ENCODE data around the gene TCP11L2.
A peak's percentile ranks its signal among the peaks of the same experiment; 100 is the strongest.
"Not testable (repeated sequence)": the region's sequence is repeated elsewhere in the genome, so short reads cannot be mapped to it uniquely, and the experiment has no call there.

The TCP11L2 gene

DNA sequence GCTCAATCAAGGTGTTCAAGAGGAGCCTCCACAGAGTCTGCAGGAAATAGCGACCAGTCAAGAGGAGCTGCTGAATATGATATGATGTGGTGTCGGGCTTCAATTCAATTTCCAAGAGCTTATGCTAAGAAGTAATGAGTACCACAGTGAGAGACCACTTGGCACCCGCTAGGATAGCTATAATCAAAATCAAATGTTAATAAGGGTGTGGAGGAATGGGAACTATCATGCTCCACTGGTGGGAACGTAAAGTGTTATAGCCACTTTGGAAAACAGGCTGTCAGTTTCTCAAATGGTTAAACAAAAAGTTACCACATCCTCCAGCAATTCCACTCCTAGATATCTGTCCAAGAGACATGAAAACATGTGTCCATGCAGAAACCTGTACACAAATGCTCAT is 61.7 kb downstream of the TCP11L2 start:
- no peak overlapping the region for H3K4me3 ChIP-seq (ENCODE audit: severe bottlenecking)
- H3K27me3 ChIP-seq (ENCODE audit: insufficient read depth, poor library complexity, severe bottlenecking): no peaks in the 10 kb centered on the region
- H3K36me3 ChIP-seq (ENCODE audit: low read depth): peaks cover 11% of the 10 kb centered on the region
- ATAC-seq (ENCODE audit: low read depth): no peak
- H3K9me3 ChIP-seq (ENCODE audit: severe bottlenecking): no peaks in the 10 kb centered on the region
- TF ChIP-seq, protein P1, sequence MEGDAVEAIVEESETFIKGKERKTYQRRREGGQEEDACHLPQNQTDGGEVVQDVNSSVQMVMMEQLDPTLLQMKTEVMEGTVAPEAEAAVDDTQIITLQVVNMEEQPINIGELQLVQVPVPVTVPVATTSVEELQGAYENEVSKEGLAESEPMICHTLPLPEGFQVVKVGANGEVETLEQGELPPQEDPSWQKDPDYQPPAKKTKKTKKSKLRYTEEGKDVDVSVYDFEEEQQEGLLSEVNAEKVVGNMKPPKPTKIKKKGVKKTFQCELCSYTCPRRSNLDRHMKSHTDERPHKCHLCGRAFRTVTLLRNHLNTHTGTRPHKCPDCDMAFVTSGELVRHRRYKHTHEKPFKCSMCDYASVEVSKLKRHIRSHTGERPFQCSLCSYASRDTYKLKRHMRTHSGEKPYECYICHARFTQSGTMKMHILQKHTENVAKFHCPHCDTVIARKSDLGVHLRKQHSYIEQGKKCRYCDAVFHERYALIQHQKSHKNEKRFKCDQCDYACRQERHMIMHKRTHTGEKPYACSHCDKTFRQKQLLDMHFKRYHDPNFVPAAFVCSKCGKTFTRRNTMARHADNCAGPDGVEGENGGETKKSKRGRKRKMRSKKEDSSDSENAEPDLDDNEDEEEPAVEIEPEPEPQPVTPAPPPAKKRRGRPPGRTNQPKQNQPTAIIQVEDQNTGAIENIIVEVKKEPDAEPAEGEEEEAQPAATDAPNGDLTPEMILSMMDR (IDR thresholded peaks at IDR 0.05; ENCODE audit: poor library complexity, severe bottlenecking): no peak
- no peak for DNase-seq (ENCODE audit: low spot score)
- peaks cover 4% of the 10 kb centered on the region for H3K4me1 ChIP-seq (ENCODE audit: insufficient read depth, poor library complexity, severe bottlenecking)
- H3K27ac ChIP-seq (ENCODE audit: poor library complexity, severe bottlenecking): no peak overlapping the region

- Histone ChIP-seq H3K27me3 (ENCODE audit: insufficient read depth, poor library complexity, severe bottlenecking) (no peaks in the 10 kb centered on the region), H3K36me3 (ENCODE audit: low read depth) (peaks cover 39% of the 10 kb centered on the region), H3K4me3 (ENCODE audit: severe bottlenecking) (no peak overlapping the region), H3K4me1 (ENCODE audit: insufficient read depth, poor library complexity, severe bottlenecking) (peaks cover 13% of the 10 kb centered on the region), H3K9me3 (ENCODE audit: severe bottlenecking) (no peaks in the 10 kb centered on the region), H3K27ac (ENCODE audit: poor library complexity, severe bottlenecking) (peak overlapping the region; percentile 84)
- DNase-seq (ENCODE audit: low spot score): no peak
- peak; percentile 99 for ATAC-seq (ENCODE audit: low read depth)
- TF ChIP-seq, protein P1 (IDR thresholded peaks at IDR 0.05; ENCODE audit: poor library complexity, severe bottlenecking): no peak
These were observed 67.3 kb downstream of the TCP11L2 start for GRCh38 chr12:106369624-106370346.

DNA sequence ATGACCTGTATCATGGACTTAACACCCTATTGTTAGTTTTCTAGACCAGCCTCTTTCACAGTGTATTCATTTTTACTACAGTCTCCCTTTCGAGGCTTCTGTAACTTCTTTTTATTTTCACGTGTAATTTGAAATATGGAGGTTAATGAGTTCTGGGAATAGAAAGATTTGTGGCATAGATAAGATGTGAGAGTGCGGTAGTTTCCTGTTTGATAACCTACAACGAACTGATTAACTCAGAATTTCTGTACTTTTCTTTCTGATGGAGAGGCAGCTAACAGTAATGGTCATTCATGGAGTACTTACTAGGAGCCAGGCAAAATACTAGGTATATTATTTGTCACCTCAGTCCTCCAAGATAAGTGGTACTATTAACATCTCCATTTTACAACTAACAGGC is 76.3 kb downstream of the TCP11L2 start:
- no peaks in the 10 kb centered on the region for H3K9me3 ChIP-seq (ENCODE audit: severe bottlenecking)
- H3K4me1 ChIP-seq (ENCODE audit: insufficient read depth, poor library complexity, severe bottlenecking): no peaks in the 10 kb centered on the region
- ATAC-seq (ENCODE audit: low read depth): no peak
- peaks cover 68% of the 10 kb centered on the region for H3K36me3 ChIP-seq (ENCODE audit: low read depth)
- no peak overlapping the region for H3K27ac ChIP-seq (ENCODE audit: poor library complexity, severe bottlenecking)
- H3K4me3 ChIP-seq (ENCODE audit: severe bottlenecking): no peak overlapping the region
- H3K27me3 ChIP-seq (ENCODE audit: insufficient read depth, poor library complexity, severe bottlenecking): no peaks in the 10 kb centered on the region
- DNase-seq (ENCODE audit: low spot score): no peak
- TF ChIP-seq, protein P1 (IDR thresholded peaks at IDR 0.05; ENCODE audit: poor library complexity, severe bottlenecking): no peak

GRCh38 chr12:106380954-106381353 is 78.4 kb downstream of the TCP11L2 start:
- H3K4me3 ChIP-seq (ENCODE audit: severe bottlenecking): no peak overlapping the region
- TF ChIP-seq, protein P1 (IDR thresholded peaks at IDR 0.05; ENCODE audit: poor library complexity, severe bottlenecking): no peak
- H3K27me3 ChIP-seq (ENCODE audit: insufficient read depth, poor library complexity, severe bottlenecking): no peaks in the 10 kb centered on the region
- no peaks in the 10 kb centered on the region for H3K9me3 ChIP-seq (ENCODE audit: severe bottlenecking)
- H3K4me1 ChIP-seq (ENCODE audit: insufficient read depth, poor library complexity, severe bottlenecking): no peaks in the 10 kb centered on the region
- ATAC-seq (ENCODE audit: low read depth) (no peak), DNase-seq (ENCODE audit: low spot score) (no peak)
- H3K27ac ChIP-seq (ENCODE audit: poor library complexity, severe bottlenecking): no peak overlapping the region
- peaks cover 70% of the 10 kb centered on the region for H3K36me3 ChIP-seq (ENCODE audit: low read depth)

DNA sequence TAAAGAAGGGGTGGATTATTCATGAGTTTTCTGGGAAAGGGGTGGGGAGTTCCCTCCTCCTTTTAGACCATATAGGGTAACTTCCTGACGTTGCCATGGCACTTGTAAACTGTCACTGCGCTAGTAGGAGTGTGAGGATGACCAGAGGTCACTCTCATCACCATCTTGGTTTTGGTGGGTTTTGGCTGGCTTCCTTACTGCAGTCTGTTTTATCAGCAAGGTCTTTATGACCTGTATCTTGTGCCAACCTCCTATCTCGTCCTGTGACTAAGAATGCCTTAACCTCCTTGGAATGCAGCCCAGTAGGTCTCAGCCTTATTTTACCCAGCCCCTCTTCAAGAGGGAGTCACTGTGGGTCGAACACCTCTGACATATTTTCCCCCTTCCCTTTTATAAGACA is 79.3 kb downstream of the TCP11L2 start:
- not testable (repeated sequence) for H3K27me3 ChIP-seq (ENCODE audit: insufficient read depth, poor library complexity, severe bottlenecking); ATAC-seq (ENCODE audit: low read depth); H3K9me3 ChIP-seq (ENCODE audit: severe bottlenecking); H3K4me3 ChIP-seq (ENCODE audit: severe bottlenecking); DNase-seq (ENCODE audit: low spot score); H3K4me1 ChIP-seq (ENCODE audit: insufficient read depth, poor library complexity, severe bottlenecking); H3K27ac ChIP-seq (ENCODE audit: poor library complexity, severe bottlenecking)
- peaks cover 70% of the 10 kb centered on the region for H3K36me3 ChIP-seq (ENCODE audit: low read depth)
